Activated gamma-delta T cell treated with anti-CD3 and anti-CD28 coated beads, Interleukin-2, amount 50 U/mL, for 16 hours (primary cell): ENCODE results near the gene MARVELD2.

ENCODE experiments used
- DNase-seq: peaks from one replicate; pipeline ENCODE4 v3.0.0-alpha.2; 2020; ENCODE audit warnings: low read depth

MARVELD2 gene

DNA sequence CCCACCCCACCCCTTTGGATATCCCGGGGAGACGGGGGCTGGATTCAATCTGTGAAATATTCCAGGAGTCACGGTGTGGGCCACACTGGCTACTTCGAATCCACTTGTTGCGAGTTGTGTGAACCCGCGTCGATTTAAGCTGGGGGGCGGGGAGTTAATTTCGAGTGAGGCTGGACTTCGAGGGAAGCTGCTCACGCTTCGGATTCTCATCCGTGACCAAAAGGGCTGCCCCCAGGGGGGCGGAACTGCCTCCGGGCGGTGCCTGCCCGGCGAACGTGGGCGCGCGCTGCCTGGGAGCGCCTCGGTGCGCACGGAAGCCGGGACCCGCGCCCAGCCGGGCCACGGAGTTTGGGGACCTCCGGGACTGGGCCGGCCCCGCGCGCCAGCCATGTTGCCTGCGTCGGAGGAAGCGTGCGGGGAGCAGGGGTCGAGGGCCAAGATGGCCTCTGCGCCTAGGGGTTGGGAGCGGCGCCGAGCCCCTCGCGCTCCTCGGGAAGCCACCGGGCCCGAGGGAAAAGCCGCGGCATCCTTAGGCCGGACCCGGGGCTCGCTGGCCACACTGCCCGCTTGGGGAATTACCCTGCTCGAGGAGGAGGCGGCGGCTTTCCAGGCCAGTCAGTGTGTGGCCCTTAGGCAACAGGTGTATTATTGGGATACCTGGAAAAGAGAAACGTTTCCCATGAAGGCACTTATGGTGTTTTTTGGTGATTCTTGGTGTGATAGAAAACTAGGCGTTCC is 78.6 kb downstream of the MARVELD2 start:
- no peak for DNase-seq
